GM12892 (cell line): ENCODE measurements around the gene DOK7.

Source experiments
- POLR2A ChIP-seq: IDR thresholded peaks from 2 replicates; pipeline ENCODE4 v1.6.1; 2011; ENCODE audit warnings: low read depth, low read length, control low read depth
- POLR2AphosphoS5 ChIP-seq: IDR thresholded peaks from 2 replicates; pipeline ENCODE4 v1.6.1; 2011; ENCODE audit warnings: low read depth, low read length, control low read depth
- TAF1 ChIP-seq: IDR thresholded peaks from 2 replicates; pipeline ENCODE4 v1.6.1; 2011; ENCODE audit warnings: low read depth, mild to moderate bottlenecking, control low read depth, low read length, borderline replicate concordance

GRCh38 chr4:3510481-3510880 is 47.4 kb downstream of the DOK7 start:
- TF ChIP-seq POLR2A (no peak), POLR2AphosphoS5 (no peak), TAF1 (no peak)
